UCSD-AML1 (cell line): ENCODE data around the gene HOXA3.

Experiments
- DNase-seq: peaks from one replicate; lab custom pipeline; 2025; ENCODE audit not compliant: unreplicated experiment; lab: John Stamatoyannopoulos, UW

Gene HOXA3

DNA sequence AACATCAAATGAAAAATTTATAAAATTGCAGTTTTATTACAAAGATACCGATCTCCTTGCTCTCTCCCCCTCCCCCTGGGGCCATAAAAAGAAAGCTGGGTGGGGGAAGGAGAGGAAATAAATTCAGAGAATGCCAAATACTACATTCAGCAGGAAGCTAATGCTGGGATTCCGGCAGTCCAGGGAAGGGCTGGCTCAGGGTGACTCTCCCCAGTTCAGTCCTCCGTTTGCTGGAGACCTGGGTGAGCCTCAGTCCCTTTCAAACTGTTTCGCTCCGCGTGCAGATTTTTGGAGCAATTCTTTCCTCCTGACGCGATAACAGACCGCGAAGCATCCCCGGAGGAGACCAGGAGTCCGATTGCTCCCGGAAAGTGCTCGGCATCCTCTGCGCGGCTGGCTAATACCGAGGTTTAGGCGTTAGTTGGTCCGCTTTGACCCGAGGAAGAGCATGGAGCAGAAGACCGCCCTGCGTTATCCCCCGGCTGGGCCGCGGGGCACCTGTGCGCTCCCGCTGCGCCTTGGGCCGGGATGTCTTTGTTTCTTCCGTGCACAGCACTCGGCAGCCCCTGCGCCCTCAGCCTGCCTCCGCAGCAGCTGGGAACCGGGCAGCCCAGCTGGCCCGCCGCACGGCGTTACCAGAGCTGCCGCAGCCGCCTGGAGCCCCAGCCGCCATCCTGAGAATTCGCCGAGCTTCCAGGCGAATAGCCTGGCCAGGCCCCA is 46.0 kb downstream of the HOXA3 start:
- DNase-seq, result no peak

DNA sequence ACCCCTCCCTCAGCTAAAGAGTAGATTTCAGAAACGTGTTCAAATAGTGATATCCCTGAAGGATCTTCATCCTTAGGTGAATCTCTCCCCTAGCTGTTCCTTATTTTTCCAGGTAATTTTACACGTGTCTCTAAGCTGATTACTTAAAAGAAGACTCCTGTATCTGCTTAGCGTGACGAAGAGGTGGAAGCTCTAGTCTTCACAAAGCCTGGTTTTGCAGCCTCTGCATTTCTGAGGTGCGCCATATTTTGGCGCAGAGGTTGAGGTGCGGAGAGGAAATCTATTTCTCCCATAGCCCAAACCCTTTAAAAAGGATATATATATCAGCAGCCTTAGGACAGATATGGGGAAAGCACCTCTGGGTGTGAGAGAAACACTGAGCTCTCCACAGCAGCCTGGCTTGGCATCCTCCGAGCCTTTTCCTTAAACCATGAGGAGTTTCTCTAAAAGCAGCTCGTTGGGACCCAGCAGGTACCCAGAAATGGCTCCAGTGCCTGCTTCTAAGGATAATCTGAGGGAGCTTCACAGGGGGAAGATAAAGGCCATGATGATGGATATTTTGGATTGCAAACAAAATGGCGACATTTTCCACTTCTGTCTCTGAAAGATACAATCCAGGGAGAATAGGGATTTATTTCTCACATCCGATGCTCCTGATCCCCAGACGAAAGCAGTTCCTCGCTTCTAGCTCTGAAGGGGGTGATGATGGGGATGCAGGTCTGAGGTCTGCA is 46.9 kb downstream of the HOXA3 start:
- DNase-seq, result no peak

DNA sequence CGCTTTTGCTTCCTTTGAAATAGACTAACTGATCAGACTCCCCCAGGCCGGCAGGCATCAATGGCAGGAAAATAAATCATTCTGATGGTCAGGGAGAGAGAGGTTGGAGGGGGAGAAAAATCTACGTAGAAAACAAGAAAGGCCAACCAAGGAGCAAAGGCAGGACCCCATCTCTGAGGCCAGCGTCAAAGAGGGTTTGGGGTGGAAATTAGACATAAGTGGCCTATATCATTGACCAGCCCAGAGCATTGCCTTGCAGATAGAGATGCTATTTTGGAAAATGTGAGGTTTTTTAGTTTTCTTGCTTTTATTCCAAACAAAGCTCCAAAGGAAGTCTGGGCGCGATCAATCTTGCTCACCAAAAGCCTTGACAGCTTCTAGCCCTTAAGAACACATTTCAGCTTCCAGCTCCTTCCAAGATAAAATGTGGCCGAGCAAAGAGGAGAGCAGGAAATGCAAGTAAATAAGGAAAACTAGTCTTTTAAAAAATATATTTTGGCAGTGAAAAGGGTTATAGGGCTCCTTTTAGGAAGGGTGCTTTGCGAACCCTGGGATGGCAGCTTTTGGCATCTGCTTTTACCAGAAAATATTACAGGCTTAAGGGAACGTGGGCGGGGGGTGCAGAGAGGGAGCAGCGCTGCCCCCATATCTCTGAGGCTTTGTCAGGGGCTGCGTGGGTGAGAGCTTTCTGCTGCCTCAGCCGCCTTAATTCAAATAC is 47.9 kb downstream of the HOXA3 start:
- no peak for DNase-seq

DNA sequence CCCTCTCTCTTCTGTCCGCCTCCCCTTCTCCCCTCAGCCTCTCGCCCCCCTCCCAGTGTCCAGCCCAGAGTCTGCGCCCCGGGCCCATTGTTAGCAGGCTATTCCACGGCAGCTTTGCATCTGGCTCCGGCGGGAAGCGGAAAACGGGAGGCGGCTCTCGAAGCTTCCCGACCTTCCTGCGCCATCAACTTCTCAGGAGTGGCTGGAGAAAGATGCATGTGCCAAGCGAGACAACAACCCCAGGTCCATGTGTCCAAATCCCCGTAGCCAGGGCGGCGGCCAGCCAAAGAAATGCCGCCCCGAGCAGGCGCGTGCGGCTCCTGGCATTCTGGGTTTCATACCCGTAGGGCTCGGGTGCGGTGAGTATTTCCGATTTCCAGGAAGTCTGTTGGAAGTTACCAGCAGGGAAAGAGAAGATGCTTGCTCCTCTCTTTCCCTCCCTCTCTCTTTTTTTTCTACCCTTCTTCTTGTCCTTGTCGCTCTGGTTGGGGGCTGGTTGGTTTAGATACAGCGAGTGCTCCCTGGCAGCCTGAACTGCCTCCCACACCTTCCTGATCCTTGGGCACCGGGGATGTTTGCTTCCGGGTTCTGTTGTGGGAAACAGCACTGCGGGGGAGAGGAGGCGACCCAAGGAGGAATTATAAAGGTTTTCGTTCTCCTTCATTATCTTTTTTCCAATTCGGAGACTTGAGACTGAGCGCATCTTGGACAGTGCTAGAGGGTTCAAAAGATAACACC is 48.7 kb downstream of the HOXA3 start:
- peak; percentile 12 for DNase-seq

GRCh38 chr7:27102581-27103442 is 49.6 kb downstream of the HOXA3 start, which contains the start of gene HOXA2:
HOXA2 (minus strand) TSS chr7:27102683; CDS start chr7:27102500, 183 bp downstream.
- no peak for DNase-seq

- no peak for DNase-seq
Observed at GRCh38 chr7:27101957-27102580, 50.3 kb downstream of the HOXA3 start.

DNA sequence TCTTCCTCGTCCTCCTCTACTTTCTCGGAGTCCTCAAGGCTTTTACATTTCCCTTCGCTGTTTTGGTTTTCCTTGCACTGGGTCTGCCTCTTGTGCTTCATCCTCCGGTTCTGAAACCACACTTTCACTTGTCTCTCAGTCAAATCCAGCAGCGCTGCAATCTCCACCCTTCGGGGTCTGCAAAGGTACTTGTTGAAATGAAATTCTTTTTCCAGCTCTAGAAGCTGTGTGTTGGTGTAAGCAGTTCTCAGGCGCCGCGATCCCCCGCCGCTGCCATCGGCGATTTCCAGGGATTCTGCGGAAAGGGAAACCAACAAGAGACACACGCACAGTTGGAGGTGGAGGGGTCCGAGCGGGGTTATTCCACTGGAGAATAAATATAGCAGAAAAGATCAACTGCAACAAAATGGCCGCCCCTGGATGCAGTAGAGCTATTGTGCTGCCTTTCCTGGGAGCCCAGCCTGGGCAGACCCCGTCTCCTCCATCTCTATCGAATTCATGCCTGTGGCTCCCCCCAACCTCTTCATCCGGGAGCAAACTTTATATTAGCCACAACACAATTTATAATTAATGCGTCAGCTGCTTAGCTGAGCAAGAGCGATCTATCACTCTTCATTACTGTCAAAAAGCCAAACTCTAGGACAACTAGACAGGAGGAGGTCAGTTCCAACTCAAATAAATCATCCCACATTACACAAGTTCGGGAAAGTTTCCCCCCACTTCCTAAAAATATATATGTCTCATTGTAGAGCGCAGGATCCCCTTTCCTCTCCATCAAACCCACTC is 51.0 kb downstream of the HOXA3 start:
- no peak for DNase-seq

GRCh38 chr7:27100694-27101170 is 51.7 kb downstream of the HOXA3 start:
- no peak for DNase-seq

- DNase-seq, result no peak
Observed at GRCh38 chr7:27099453-27100370, 52.7 kb downstream of the HOXA3 start.

- no peak for DNase-seq
Observed at GRCh38 chr7:27098578-27099451, 53.6 kb downstream of the HOXA3 start.

GRCh38 chr7:27097686-27098577 is 54.5 kb downstream of the HOXA3 start:
- no peak for DNase-seq

DNA sequence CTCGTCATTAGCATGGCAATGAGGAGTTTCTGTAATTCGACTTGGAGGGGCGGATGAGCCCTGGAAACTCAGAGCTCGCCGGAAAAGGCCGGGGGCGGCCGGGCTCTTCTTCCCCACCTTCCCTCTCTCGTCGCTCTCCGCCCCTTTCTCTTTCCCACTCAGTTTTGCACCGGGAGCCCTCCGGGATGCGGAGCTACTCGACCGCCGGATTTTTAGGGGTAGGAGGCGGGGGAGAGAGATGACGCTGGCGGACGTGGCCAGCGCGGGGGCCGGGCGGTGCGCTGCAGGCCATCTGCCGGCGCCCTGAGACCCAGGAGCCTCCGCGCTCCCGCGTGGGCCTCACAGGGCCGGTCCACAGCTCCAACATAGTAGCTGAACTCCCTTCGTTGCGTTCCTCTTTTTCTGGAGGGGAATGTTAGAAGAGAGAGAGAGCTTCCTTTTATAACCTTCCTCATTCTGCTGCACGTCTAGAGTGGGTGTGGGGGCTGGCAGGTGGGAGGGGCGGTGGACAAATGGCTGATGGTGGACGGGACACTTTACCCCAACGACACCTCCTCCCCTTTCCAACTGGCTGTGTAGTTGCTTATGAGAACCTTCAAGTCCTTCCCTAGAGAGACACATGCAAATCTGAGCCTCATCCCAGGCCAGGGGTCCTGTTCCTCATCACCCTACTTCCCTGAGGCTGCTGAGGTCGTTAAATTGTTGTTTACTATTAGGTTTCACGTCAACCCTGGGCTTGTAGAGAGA is 55.4 kb downstream of the HOXA3 start:
- DNase-seq, result peak; percentile 30

GRCh38 chr7:27095897-27096767 is 56.3 kb downstream of the HOXA3 start, which contains the start of gene HOXA1:
HOXA1 (minus strand) TSS chr7:27096000; CDS start chr7:27095912, 88 bp downstream.
- DNase-seq, result peak; percentile 72
